ENCODE data around the gene GGA2.

DNA sequence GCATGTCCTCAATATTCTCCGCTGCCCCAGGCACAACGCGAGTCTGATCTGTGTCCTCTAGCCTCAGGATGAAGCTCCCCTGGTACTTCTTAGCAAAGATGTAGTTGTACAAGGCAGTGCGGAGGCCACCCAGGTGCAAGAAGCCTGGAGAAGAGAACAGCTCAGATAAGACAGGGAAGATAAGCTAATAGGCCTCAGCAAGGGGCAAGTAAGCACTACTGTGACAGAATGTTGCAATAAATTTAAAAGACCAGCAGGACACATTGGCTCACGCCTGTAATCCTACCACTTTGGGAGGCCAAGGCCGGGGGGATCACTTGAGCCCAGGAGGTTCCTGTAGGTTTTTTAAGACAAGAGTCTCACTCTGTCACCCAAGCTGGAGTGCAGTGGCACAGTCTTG is 41.9 kb upstream of the GGA2 start:
- TF ChIP-seq POLR2AphosphoS5 (IDR thresholded peaks at IDR 0.05) (no peak), CTCF (IDR thresholded peaks at IDR 0.05) (no peak)
